Activated T-helper 1 cell treated with Interleukin-2 at 50 U/mL for 16 hours (primary cell): ENCODE results near the gene CRIP3.

Experiments
- DNase-seq: peaks from one replicate; pipeline ENCODE4 v3.0.0-alpha.2; 2020; ENCODE audit warnings: low read depth

Gene CRIP3

GRCh38 chr6:43273707-43274106, 34.9 kb downstream of the CRIP3 start:
- no peak for DNase-seq

GRCh38 chr6:43271944-43272343, 36.7 kb downstream of the CRIP3 start:
- DNase-seq: no peak

GRCh38 chr6:43271103-43271815, 37.4 kb downstream of the CRIP3 start:
- no peak for DNase-seq

GRCh38 chr6:43269273-43270007, 39.2 kb downstream of the CRIP3 start:
- peak; percentile 14 for DNase-seq

- DNase-seq: no peak
Measured at GRCh38 chr6:43268782-43269272, 39.8 kb downstream of the CRIP3 start.

- DNase-seq: no peak
Measured at GRCh38 chr6:43268355-43268700, 40.3 kb downstream of the CRIP3 start.

GRCh38 chr6:43267619-43268354, 40.8 kb downstream of the CRIP3 start:
- DNase-seq: no peak

GRCh38 chr6:43265564-43265963, 43.1 kb downstream of the CRIP3 start:
- no peak for DNase-seq

DNA sequence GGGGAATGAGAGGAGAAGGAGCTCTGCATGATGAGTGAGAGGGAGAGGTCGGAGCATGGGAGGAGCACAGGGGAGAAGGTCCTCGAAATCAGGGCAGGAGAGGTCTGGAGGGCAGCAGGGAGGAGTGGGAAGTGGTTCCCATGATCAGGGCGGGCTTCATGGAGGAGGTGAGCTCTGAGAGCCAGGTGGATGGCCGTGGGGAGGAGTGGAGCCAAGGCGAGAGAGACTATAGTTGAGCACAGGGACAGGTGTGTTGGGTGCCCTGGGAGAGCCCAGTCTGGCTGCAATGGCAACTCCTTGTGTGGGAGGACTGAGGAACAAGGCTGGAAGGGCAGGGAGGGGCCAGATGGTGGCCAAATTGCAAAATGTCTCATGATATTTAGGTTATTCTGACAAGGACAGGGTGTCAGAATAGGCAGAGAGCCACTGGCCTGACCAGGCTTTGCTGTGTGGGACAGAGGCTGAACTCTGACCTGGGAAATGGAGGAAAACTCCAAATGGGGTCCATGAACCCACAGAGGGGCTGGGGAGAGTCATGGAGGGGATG, 44.0 kb downstream of the CRIP3 start:
- DNase-seq: no peak

GRCh38 chr6:43263314-43264178, 45.1 kb downstream of the CRIP3 start:
- peak; percentile 50 for DNase-seq

DNA sequence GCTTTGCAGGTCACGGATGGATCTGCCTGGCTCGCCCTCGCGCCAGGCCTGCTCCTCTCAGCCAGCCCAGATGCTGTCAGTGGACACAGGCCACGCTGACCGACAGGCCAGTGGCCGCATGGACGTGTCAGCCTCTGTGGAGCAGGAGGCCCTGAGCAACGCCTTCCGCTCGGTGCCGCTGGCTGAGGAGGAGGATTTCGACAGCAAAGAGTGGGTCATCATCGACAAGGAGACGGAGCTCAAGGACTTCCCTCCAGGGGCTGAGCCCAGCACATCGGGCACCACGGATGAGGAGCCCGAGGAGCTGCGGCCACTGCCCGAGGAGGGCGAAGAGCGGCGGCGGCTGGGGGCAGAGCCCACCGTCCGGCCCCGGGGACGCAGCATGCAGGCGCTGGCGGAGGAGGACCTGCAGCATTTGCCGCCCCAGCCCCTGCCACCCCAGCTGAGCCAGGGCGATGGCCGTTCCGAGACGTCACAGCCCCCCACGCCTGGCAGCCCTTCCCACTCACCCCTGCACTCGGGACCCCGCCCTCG, 45.8 kb downstream of the CRIP3 start:
- DNase-seq: no peak

GRCh38 chr6:43262000-43262779, 46.4 kb downstream of the CRIP3 start:
- no peak for DNase-seq

GRCh38 chr6:43261198-43261597, 47.4 kb downstream of the CRIP3 start:
- no peak for DNase-seq

GRCh38 chr6:43260791-43261190, 47.8 kb downstream of the CRIP3 start:
- no peak for DNase-seq

DNA sequence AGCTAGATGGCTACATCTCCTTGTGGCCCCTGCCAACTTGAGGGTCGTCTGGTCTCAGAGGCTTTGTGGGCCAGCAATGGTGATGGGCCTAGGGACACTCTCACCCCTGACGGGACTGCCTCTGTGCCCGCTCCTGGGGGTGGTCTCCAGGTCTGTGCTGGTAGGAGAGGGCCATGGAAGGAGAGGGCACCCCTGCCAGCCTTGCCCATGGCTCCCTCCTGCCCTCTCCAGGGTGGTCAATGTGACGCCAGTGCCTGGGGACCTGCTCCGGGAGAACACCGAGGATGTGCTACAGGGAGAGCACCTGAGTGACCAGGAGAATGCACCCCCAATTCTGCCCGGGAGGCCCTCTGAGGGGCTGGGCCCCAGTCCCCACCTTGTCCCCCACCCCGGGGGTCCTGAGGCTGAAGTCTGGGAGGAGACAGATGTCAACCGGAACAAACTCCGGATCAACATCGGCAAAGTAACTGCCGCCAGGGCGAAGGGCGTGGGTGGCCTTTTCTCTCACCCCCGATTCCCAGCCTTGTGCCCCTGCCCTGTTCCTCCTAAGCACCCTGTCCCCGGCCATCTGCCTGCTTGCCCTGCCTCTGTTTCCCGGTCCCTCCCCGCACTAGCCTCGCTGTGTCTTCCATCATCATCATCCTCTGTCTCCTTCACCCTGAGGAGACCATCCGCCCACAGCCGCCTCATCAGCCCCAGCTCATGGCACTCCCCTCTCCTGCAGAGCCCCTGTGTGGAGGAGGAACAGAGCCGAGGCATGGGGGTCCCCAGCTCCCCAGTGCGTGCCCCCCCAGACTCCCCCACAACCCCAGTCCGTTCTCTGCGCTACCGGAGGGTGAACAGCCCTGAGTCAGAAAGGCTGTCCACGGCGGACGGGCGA, 49.6 kb downstream of the CRIP3 start:
- no peak for DNase-seq

GRCh38 chr6:43258180-43258579, 50.4 kb downstream of the CRIP3 start:
- DNase-seq: no peak

GRCh38 chr6:43257367-43258145, 51.1 kb downstream of the CRIP3 start:
- DNase-seq: no peak

- no peak for DNase-seq
Measured at GRCh38 chr6:43256670-43257366, 51.8 kb downstream of the CRIP3 start.
